ENCODE data around the gene BECN2.

The BECN2 gene, protein sequence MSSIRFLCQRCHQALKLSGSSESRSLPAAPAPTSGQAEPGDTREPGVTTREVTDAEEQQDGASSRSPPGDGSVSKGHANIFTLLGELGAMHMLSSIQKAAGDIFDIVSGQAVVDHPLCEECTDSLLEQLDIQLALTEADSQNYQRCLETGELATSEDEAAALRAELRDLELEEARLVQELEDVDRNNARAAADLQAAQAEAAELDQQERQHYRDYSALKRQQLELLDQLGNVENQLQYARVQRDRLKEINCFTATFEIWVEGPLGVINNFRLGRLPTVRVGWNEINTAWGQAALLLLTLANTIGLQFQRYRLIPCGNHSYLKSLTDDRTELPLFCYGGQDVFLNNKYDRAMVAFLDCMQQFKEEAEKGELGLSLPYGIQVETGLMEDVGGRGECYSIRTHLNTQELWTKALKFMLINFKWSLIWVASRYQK

DNA sequence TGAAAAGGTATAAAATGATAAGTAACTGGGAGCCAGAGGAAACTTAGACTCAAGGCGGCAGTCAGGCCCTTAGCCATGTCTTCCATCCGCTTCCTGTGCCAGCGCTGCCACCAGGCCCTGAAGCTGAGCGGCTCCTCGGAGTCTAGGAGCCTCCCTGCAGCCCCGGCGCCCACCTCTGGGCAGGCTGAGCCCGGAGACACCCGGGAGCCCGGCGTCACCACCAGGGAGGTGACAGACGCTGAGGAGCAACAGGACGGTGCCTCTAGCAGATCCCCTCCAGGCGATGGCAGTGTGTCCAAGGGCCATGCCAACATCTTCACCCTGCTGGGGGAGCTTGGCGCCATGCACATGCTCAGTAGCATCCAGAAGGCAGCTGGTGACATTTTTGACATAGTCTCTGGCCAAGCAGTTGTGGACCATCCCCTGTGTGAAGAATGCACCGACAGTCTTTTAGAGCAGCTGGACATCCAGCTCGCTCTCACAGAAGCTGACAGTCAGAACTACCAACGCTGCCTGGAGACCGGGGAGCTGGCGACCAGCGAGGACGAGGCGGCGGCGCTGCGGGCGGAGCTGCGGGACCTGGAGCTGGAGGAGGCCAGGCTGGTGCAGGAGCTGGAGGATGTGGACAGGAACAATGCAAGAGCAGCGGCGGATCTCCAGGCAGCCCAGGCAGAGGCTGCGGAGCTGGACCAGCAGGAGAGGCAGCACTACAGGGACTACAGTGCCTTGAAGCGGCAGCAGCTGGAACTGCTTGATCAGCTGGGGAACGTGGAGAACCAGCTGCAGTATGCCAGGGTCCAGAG is at the start of gene BECN2:
Gene BECN2, plus strand, starts transcription at position 76 of the 803 bp plus-strand sequence. Its CDS starts 0 bp downstream, at position 76.
- no peak for DNase-seq (ENCODE audit: low spot score)

DNA sequence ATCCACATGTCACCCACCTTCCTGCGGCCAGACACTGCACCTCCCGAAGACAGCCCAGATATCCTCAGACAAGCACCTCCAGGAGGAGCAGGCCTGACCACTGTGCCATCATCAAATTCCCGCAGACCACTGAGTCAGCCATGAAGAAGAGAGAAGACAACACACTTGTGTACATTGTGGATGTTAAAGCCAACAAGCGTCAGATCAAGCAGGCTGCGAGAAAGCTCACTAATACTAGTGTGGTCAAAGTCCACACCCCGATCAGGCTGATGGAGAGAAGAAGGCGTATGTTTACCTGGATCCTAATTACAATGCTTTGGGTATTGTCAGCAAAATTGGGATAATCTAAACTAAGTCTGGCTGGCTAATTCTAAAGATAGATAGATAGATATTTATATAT is 41.4 kb upstream of the BECN2 start:
- no peak for DNase-seq (ENCODE audit: low spot score)

DNA sequence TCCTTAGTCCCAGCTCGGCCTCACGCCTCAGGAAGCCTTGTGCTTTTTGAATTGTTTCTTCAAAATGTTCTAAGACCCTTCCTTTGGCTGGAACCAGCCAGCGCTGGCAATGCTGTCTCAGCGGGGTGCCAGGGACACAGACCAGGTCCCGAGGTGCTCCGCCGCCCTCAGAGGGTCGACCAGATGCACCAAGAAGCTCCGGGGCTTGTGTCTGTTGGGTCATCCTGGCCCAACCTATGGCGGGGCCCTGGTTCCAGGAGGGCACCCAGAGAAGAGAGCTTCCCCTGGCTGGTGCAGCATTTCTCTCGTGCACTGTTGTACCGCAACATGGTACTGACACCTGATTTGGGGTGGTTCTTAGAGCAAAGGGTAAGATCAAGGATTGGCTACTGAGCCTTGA is 40.1 kb upstream of the BECN2 start:
- no peak for DNase-seq (ENCODE audit: low spot score)

DNA sequence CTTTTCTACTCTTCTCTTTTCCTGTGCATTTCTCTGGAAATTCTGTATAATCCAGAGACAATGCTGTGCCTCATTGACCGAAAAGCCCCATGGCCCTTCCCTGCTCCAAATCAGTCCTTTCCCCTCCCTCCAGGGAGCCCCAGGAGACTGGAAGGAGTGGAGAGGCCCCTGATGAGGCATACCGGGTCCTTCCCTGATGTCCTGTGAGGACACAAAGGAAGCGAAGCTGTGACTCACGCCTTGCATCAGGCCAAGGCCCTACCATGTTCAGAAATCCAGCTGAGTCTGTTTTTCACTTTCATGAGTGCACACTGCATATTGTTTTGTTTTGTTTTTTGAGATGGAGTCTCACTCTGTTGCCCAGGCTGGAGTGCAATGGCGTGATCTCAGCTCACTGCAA is 38.7 kb upstream of the BECN2 start:
- no peak for DNase-seq (ENCODE audit: low spot score)

DNA sequence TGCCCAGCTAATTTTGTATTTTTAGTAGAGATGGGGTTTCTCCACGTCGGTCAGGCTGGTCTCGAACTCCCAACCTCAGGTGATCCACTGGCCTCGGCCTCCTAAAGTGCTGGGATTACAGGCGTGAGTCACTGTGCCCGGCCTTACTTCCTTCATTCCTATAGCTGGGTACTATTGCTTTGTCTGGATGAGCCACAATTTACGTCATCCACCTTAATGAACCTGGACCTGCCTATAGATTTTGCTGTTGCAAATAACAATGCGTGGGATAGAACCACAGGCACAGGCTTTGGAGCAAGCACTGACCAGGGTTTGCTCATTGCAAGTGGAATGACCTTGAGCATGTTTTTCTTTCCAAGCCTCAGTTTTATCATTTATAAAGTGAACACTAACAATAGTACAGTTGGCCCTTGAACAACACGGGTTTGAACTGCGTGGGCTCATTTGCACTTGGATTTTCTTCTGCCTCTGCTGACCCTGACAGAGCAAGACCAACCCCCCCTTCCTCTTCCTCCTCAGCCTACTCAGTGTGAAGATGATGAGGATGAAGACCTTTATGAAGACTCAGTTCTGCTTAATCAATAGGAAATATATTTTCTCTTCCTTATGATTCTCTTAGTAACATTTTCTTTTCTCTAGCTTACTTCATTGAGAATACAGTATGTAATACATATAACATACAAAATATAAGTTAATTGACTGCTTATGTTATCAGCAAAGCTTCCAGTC is 33.3 kb upstream of the BECN2 start:
- DNase-seq (ENCODE audit: low spot score) = no peak

DNA sequence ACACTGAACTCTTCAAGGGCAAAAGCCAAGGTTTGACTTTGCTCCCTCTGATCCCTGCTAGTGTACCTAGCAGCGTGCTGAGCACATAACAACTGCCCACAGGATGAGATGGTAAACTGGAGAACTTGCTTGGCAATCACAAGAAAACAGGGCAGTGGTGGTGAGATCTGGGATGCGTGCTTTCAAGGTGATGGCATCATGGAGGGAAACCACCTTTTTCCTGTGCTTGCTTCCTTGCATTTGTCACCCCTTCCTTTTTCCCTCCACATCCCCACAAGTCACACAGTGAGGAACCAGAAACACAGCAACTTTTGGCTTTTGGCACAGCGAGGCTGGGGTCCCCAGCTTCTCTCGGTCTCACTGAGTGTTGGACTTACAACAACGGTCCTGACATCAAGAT is 31.4 kb upstream of the BECN2 start:
- DNase-seq (ENCODE audit: low spot score) = no peak

DNA sequence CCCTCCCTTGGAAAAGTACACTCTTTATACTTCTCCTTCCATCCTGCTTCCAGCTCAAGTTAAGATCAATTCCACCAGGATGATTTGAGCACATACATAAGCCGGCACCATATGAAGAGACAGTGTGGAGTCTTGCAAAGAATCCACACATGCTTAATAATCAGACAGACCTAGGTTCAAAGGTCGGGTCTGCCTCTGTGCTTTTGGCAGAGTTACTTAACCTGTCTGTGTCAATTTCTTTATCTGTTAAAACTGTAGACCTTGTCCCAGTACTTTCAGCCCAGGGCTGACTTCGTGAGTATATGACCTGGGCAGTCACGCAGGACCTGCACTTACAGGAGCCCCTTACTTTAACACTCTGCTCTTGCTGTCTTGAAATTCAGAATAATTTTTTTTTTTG is 30.2 kb upstream of the BECN2 start:
- no peak for DNase-seq (ENCODE audit: low spot score)

DNA sequence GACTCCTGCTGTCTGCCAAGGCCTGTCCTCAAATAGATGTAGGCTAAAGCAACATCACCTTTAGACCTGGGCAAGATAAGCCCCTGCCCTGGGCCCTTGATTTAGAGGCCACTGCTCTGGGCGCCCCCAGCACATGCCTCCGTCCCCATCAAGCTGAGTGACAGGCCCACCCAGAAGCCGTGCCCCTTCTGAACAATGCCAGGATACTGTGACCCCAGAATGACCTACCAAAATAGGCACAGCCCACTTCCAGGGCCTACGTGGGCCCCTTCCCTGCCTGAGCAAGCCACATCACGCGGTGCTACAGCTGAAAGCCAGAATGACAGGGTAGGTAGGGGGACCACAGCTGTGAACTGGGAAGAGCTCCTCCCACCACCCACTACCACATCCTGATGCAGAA is 24.7 kb upstream of the BECN2 start:
- no peak for DNase-seq (ENCODE audit: low spot score)

DNA sequence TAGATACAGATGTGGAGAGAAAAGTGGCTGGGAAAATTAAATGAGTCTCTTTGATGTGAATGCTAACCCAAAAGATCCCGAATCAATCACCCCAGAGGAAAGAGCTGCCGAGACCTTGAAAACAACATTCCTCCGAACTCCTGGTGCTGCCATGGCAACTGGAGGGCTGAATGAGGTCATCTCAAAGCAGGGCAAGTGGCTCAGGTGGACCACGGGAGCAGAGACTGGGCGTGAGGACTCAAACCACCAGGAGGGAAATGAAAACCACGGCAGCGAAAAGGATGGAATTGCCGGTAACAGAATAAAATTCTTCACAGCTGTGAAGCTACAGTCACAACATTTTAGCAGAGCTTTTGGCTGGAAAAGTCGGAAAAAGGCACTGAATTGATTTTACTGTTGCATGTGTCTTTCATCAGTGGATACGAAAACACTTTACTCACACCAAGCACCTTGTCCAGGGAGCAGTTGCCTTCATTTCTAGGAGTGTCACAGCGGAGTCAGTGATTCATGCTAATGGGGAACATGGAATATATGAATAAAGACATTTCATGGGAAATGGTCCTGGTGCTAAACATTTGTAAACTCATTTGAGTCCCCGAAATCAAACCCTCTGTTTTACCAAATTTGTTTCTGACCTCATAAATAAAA is 23.2 kb upstream of the BECN2 start:
- no peak for DNase-seq (ENCODE audit: low spot score)

DNA sequence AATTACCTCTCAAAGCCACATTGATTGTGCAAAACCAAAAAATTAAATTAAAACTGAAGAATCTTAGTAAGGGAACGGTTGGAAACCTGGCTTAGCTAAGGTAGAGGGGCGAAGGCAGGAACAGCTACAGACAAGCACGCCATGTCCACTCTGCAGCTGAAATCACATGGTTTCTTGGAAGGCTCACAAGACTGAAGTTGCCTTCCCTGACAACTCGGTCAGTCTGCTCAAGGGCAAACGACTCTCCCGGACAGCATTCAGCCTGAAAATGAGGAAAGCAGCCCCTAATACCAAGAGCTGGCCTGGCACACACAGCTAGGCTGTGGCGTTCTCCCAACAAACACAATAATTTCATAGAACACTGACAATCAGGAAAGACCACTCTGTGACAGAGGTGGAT is 22.7 kb upstream of the BECN2 start:
- no peak for DNase-seq (ENCODE audit: low spot score)

DNA sequence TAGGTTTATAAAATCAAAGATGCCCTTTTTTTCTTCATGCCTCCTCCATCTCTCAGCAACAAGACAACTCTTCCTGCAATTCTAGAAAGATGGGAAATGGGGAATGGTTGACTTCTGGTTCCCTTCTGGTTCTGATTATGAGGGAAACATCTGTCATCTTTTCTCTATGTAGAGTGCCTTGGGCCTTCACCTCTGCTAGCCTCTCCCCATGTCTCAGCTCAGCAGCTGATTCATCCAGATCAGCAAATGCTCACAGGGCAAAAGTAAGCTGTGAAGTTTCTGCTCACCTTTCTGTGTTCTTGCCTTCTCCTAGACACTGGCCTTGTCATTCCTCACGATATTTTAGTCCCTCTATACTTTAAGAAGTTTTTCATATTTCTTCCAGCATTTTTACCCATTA is 17.8 kb upstream of the BECN2 start:
- DNase-seq (ENCODE audit: low spot score) = no peak

DNA sequence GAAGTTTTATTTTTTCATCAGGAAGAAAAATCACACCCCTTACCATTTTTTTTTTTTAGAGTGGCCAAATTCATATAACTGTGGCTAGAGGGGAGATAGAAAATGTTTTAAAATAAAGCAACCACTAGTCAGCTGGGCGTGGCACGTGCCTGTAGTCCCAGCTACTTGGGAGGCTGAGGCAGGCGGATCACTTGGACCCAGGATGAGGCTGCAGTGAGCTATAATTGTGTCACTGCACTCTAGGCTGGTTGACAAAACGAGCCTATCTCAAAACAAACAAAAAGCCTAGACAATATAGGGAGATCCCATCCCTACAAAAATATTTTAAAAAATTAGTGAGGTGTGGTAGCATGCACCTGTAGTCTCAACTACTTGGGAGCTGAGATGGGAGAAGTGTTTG is 14.8 kb upstream of the BECN2 start:
- no peak for DNase-seq (ENCODE audit: low spot score)

DNA sequence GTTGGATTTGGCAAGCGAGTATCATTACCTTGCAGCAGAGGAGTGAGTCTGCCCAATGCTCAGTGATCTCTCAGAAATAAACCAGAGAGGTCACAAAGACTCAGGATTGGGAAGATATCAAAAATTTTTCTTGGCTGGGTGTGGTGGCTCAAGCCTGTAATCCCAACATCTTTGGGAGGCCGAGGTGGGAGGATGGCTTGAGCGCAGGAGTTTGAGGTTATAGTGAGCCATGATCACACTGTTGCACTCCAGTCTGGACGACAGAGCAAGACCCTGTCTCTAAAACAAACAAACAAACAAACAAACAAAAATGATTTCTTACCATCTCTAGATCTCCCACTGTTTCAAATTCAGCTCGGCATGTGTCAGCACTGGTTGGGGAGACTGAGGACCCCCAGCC is 13.3 kb upstream of the BECN2 start:
- no peak for DNase-seq (ENCODE audit: low spot score)

DNA sequence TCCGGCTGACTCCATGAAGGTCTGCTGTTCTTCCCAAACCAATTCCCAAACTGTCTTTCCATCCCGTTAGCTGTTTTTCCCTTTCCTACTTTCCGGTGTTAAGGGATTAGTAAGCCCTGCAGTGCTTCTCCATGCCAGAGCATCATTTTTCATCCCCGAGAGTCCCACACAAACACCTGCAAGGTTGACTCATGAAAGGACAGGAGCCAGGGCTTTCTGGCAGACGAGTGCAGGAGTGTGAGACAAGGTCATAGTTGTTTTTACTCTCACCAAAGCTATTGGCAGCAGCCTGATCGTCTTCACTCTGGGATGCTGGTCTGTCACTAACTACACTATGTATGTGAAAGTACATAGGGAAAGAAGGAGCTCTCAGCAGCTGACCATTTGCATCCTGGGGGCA is 10.2 kb upstream of the BECN2 start:
- DNase-seq (ENCODE audit: low spot score) = no peak

DNA sequence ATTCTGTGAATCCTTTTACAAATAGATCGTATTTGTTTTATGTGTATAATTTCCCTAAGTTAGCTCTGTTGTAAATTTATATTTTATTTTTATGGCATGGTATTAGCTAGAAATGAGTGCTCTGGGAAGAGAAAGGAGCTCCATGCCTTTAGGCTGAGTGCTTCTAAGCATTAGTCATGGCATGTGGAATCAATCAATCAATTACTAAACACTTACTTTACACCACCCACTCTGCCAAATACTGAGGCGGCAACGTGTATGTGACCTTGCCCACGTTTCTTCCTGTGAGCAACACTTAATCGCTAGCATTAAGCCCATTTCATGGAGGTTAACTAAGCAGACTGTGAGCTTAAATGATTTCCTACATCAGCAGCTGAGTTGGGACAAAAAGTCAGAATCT is 7.2 kb upstream of the BECN2 start:
- DNase-seq (ENCODE audit: low spot score) = no peak

DNA sequence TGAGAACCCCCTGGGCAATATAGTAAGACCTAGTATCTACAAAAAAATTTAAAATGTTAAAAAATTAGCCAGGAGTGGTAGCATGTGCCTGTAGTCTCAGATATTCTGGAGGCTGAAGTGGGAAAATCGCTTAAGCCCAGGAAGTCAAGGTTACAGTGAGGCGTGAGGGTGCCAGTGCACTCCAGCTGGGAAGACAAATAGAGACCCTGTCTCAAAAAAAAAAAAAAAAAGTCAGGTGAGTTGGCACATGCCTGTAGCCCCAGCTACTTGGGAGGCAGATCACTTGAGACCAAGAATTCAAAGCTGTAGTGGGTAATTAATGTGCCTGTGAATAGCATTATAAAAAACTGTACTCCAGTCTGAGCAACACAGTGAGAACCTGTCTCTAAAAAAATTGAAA is 4.6 kb downstream of the BECN2 start:
- no peak for DNase-seq (ENCODE audit: low spot score)

DNA sequence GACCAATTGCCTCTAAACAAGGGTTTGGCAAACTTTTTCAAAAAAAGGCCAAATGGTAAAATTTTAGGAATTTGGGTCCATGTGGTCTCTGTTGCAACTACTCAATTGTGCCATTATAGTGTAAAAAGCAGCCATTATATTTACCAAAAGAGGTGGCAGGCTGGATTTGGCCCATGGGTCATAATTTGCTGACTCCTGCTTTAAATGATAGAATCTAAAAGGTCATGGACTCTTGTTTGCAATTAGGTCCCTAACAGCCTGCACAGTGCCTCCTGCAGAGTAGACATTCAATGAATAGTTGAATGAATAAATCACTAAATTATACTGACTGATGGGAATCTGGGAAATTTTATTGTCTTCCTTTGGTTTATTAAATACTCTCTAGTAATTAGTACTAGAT is 6.2 kb downstream of the BECN2 start:
- no peak for DNase-seq (ENCODE audit: low spot score)

DNA sequence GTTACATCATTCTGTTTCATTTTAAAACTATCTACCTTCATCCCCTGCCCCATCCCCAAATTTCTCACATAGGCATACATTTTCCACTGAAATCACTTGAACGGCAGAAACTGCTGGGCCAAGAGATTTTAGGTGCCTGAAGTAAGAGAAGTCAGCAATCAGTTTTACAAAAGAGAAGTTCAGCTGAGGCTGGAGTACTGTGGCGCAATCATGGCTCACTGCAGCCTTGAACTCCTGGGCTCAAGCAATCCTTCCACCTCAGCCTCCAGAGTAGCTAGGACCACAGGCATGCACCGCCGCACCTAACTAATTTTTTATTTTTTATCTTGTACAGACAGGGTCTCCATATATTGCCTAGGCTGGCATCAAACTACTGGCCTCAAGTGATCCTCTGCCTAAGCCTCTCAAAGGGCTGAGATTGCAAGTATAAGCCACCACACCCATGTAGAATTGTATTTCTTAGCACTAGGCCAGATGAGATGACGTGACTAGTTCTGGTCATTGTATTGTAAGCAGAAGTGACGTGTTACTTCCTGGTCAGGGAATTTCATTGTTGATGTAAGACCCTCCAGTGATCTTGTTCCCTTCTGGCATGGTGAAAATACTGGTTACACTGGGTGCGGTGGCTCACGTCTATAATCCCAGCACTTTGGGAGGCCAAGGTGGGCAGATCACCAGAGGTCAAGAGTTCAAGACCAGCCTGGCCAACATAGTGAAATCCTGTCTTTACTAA is 7.1 kb downstream of the BECN2 start:
- DNase-seq (ENCODE audit: low spot score) = no peak

DNA sequence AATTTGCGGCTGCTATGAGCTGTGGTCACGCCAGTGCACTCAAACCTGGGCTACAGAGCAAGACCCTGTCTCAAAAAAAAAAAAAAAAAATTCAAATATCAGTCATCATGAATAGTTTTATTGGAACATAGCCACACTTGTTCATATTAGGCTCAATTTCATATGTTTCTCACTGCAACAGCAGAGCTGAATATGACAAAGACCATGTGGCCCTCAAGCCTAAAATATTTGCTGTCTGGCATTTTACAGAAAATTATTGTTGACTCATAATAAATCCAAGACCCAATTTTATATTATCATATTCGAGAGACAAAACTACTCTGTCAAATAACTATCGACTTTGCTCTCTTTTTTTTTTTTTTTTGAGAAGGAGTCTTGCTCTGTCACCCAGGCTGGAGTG is 11.0 kb downstream of the BECN2 start:
- no peak for DNase-seq (ENCODE audit: low spot score)

DNA sequence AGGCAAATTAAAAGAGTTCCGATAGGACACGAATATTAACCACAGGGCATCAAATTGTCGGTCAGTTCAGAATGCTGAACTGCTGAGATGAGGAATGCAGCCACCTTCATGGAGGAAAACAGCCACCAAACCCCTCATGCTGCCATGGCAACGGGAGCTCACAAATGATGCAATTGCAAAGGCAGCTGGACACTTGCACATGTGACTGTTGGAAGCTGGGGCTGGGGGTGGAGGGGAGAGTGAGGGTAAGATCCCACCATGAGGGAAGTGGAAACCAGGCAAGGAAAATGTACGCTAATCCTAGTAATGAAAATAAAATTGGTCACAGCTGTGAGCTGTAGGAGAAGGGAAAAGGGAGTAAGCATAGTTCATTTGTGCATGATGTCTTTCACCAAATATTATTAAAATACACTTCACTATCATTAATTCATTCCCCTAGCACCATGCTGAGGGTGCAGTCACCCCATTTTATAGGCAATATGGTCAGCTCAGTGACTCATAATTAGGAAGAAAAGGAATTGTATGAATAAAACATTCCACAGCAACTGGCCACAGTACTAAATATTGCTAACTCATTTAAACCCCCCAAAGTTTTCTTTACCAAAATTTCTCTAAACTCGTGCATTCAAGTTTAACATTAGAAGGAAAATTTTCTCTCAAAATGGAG is 15.3 kb downstream of the BECN2 start:
- DNase-seq (ENCODE audit: low spot score) = no peak

DNA sequence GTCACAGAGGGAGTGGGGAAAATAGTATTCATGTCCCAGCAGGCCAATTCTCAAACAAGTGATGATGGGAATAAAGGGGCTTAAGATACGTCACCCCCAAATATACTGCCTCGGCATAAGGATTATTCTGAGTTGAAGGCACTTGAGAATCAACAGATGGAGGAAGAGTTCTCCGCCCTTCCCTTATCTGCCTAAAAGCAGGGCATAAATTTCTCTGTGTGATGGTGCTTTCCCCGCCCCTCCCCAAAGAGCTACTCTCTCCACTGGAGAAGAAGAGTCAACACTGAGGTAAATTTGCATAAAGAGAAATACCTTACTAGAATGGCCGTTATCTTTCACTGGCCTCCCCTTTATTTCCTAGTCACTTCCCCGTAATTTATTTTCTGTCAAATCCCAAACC is 18.7 kb downstream of the BECN2 start:
- DNase-seq (ENCODE audit: low spot score) = no peak
